ENCODE measurements around the gene TRAPPC8.
"Not testable (repeated sequence)": the region's sequence is repeated elsewhere in the genome, so short reads cannot be mapped to it uniquely, and the experiment has no call there.

The TRAPPC8 gene

DNA sequence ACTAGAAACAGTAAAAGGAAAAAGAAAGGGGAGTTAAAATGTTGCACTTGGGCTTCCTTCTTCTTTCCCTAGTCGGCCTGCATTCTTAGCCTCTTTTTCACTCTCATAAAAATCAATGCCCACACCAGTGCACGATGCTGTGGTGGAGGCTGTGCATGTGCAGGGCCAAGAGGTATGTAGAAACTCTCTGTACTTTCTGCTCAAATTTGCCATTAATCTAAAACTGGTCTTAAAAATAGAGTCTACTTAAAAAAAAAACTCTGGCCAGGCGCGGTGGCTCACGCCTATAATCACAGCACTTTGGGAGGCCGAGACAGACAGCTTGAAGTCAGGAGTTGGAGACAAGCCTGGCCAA, 11.1 kb downstream of the TRAPPC8 start:
- H2AFZ ChIP-seq (ENCODE audit: insufficient read depth, low read length, poor library complexity) = no peak overlapping the region
- H3K4me1 ChIP-seq (ENCODE audit: control insufficient read depth in 1 of 2, insufficient read depth in 2 of 2, low read length in 2 of 2) = no peaks in the 10 kb centered on the region
- H4K12ac ChIP-seq (ENCODE audit: low read depth, low read length) = no peak overlapping the region
- no peak overlapping the region for H2BK12ac ChIP-seq (ENCODE audit: low read length)
- no peaks in the 10 kb centered on the region for H3K79me1 ChIP-seq (ENCODE audit: low read length)
- H3K4ac ChIP-seq (ENCODE audit: low read depth, low read length) = no peak overlapping the region
- no peak overlapping the region for H3K4me3 ChIP-seq (ENCODE audit: low read depth, low read length)
- WGBS (ENCODE audit: extremely low coverage, insufficient coverage, insufficient read length) = no CpG with 5 or more reads among the region's 6 CpGs
- H2BK120ac ChIP-seq (ENCODE audit: insufficient read depth, low read length, poor library complexity) = no peak overlapping the region
- no peak overlapping the region for H2BK5ac ChIP-seq (ENCODE audit: low read depth, low read length, poor library complexity)
- H3K36me3 ChIP-seq (ENCODE audit: control insufficient read depth in 1 of 2, insufficient read depth in 2 of 2, low read length in 2 of 2) = peaks cover 14 to 15% of the 10 kb centered on the region in 2 experiments
- no peak overlapping the region for H3K23ac ChIP-seq (ENCODE audit: low read length)
- DNase-seq = no peak
- H2AK5ac ChIP-seq (ENCODE audit: low read length) = no peak overlapping the region
- no peak overlapping the region for H3K27ac ChIP-seq (ENCODE audit: low read depth, low read length)
- no peaks in the 10 kb centered on the region for H3K79me2 ChIP-seq (ENCODE audit: control insufficient read depth, insufficient read depth, low read length, poor library complexity)
- H3K9me3 ChIP-seq (ENCODE audit: insufficient read depth, low read depth, low read length) = no peaks in the 10 kb centered on the region
- no peak overlapping the region for H4K91ac ChIP-seq (ENCODE audit: low read depth, low read length)
- H3K9ac ChIP-seq (ENCODE audit: low read length) = no peak overlapping the region
- H4K8ac ChIP-seq (ENCODE audit: low read depth, low read length) = no peak overlapping the region
- H3K4me2 ChIP-seq (ENCODE audit: low read length) = no peak overlapping the region
- no peak overlapping the region for H3K14ac ChIP-seq (ENCODE audit: low read length)
- no peaks in the 10 kb centered on the region for H3K27me3 ChIP-seq (ENCODE audit: insufficient read depth, low read length)
- no peak overlapping the region for H3K18ac ChIP-seq (ENCODE audit: low read length)

DNA sequence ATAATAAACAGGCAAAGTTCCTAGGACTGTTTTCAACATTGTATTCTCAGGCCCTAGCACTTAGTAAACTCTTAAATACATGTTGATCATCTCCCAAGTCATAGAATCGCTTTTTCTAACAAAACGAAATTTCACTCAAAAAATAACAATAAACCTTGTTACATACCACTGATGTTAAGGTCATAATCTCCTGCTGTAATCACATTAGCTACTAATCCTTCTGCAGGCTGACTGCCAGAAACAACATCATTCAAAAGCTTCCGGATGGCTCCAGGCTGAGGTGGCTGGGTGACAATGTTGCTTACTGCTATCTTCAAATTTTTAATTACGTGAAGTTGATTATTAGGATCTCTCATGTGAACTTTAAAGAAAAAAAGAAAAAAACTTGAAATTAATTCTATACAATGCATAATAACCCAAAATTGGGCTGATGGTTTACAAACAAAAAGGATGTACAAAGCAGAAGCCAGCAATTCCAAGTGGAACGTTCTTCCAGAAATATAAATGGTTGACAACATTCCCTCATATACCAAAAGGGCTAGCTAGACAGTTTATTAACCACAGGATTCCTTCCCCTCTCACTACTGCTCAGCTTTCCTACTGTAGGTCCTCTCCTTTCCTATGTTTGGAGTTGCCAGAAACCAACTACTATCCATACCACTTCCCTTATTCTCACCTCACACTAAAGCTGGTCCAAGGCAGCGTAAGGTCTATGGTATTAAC, 11.6 kb downstream of the TRAPPC8 start:
- no peak overlapping the region for H3K14ac ChIP-seq (ENCODE audit: low read length)
- WGBS (ENCODE audit: extremely low coverage, insufficient coverage, insufficient read length) = 100% methylated on average over 2 of the region's 6 CpGs
- H3K79me2 ChIP-seq (ENCODE audit: control insufficient read depth, insufficient read depth, low read length, poor library complexity) = no peaks in the 10 kb centered on the region
- H2BK12ac ChIP-seq (ENCODE audit: low read length) = no peak overlapping the region
- H3K36me3 ChIP-seq (ENCODE audit: control insufficient read depth in 1 of 2, insufficient read depth in 2 of 2, low read length in 2 of 2) = peaks cover 16 to 17% of the 10 kb centered on the region in 2 experiments
- no peak overlapping the region for H2BK120ac ChIP-seq (ENCODE audit: insufficient read depth, low read length, poor library complexity)
- H3K9me3 ChIP-seq (ENCODE audit: insufficient read depth, low read depth, low read length) = no peaks in the 10 kb centered on the region
- H2AFZ ChIP-seq (ENCODE audit: insufficient read depth, low read length, poor library complexity) = no peak overlapping the region
- no peak overlapping the region for H4K91ac ChIP-seq (ENCODE audit: low read depth, low read length)
- H3K79me1 ChIP-seq (ENCODE audit: low read length) = no peaks in the 10 kb centered on the region
- no peak overlapping the region for H3K9ac ChIP-seq (ENCODE audit: low read length)
- no peak overlapping the region for H3K4me3 ChIP-seq (ENCODE audit: low read depth, low read length)
- H4K8ac ChIP-seq (ENCODE audit: low read depth, low read length) = no peak overlapping the region
- H3K4me2 ChIP-seq (ENCODE audit: low read length) = no peak overlapping the region
- H3K27me3 ChIP-seq (ENCODE audit: insufficient read depth, low read length) = no peaks in the 10 kb centered on the region
- H3K4ac ChIP-seq (ENCODE audit: low read depth, low read length) = no peak overlapping the region
- H3K23ac ChIP-seq (ENCODE audit: low read length) = no peak overlapping the region
- H4K12ac ChIP-seq (ENCODE audit: low read depth, low read length) = no peak overlapping the region
- no peaks in the 10 kb centered on the region for H3K4me1 ChIP-seq (ENCODE audit: control insufficient read depth in 1 of 2, insufficient read depth in 2 of 2, low read length in 2 of 2)
- H2BK5ac ChIP-seq (ENCODE audit: low read depth, low read length, poor library complexity) = no peak overlapping the region
- no peak overlapping the region for H3K18ac ChIP-seq (ENCODE audit: low read length)
- H2AK5ac ChIP-seq (ENCODE audit: low read length) = no peak overlapping the region
- H3K27ac ChIP-seq (ENCODE audit: low read depth, low read length) = no peak overlapping the region
- DNase-seq = no peak

DNA sequence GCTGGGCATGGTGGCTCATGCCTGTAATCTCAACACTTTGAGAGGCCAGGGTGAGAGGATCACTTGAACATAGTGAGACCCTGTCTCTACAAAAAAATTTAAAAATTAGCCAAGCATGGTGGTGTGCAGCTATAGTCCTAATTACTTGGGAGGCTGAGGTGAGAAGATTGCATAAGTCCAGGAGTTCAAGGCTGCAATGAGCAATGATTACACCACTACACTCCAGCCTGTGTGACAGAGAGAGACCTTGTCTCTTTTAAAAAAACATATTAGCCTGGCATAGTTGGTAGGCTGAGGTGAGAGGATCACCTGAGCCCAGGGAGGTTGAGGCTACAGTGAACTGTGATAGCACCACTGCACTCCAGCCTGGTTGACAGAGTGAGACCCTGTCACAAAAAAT, 13.7 kb downstream of the TRAPPC8 start:
- no peak overlapping the region for H3K27ac ChIP-seq (ENCODE audit: low read depth, low read length)
- H2AK5ac ChIP-seq (ENCODE audit: low read length) = no peak overlapping the region
- H2BK12ac ChIP-seq (ENCODE audit: low read length) = no peak overlapping the region
- H3K4me1 ChIP-seq (ENCODE audit: control insufficient read depth in 1 of 2, insufficient read depth in 2 of 2, low read length in 2 of 2) = no peaks in the 10 kb centered on the region
- no peak overlapping the region for H3K23ac ChIP-seq (ENCODE audit: low read length)
- H3K4ac ChIP-seq (ENCODE audit: low read depth, low read length) = no peak overlapping the region
- H2BK120ac ChIP-seq (ENCODE audit: insufficient read depth, low read length, poor library complexity) = no peak overlapping the region
- no peak overlapping the region for H4K8ac ChIP-seq (ENCODE audit: low read depth, low read length)
- H3K79me1 ChIP-seq (ENCODE audit: low read length) = no peaks in the 10 kb centered on the region
- peaks cover 14% of the 10 kb centered on the region in 2 experiments for H3K36me3 ChIP-seq (ENCODE audit: control insufficient read depth in 1 of 2, insufficient read depth in 2 of 2, low read length in 2 of 2)
- H3K79me2 ChIP-seq (ENCODE audit: control insufficient read depth, insufficient read depth, low read length, poor library complexity) = no peaks in the 10 kb centered on the region
- no peaks in the 10 kb centered on the region for H3K9me3 ChIP-seq (ENCODE audit: insufficient read depth, low read depth, low read length)
- no peak overlapping the region for H3K4me2 ChIP-seq (ENCODE audit: low read length)
- no peak overlapping the region for H3K18ac ChIP-seq (ENCODE audit: low read length)
- no peak overlapping the region for H4K91ac ChIP-seq (ENCODE audit: low read depth, low read length)
- no peak overlapping the region for H4K12ac ChIP-seq (ENCODE audit: low read depth, low read length)
- H2BK5ac ChIP-seq (ENCODE audit: low read depth, low read length, poor library complexity) = no peak overlapping the region
- DNase-seq = peak; percentile 2 to 7
- no peak overlapping the region for H3K14ac ChIP-seq (ENCODE audit: low read length)
- H3K9ac ChIP-seq (ENCODE audit: low read length) = no peak overlapping the region
- H2AFZ ChIP-seq (ENCODE audit: insufficient read depth, low read length, poor library complexity) = no peak overlapping the region
- H3K27me3 ChIP-seq (ENCODE audit: insufficient read depth, low read length) = no peaks in the 10 kb centered on the region
- H3K4me3 ChIP-seq (ENCODE audit: low read depth, low read length) = no peak overlapping the region

DNA sequence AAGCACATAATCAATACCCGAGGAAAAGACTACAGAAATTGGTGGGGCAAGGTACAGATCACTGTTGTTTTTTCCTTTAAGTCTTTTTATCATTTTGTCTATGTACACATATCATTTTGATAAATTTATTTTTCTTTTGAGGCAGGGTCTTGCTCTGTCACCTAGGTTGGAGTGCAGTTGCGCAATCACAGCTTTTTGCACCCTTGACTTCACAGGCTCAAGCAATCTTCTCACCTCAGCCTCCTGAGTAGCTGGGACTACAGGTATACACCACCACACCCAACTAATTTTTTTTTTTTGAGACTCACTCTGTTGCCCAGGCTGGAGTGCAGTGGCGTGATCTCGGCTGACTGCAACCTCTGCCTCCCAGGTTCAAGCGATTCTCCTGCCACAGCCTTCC, 15.9 kb downstream of the TRAPPC8 start:
- H4K12ac ChIP-seq (ENCODE audit: low read depth, low read length); H2BK12ac ChIP-seq (ENCODE audit: low read length); H3K79me1 ChIP-seq (ENCODE audit: low read length); H3K9me3 ChIP-seq (ENCODE audit: insufficient read depth, low read depth, low read length); H2AK5ac ChIP-seq (ENCODE audit: low read length); H3K27me3 ChIP-seq (ENCODE audit: insufficient read depth, low read length); H4K91ac ChIP-seq (ENCODE audit: low read depth, low read length); H3K18ac ChIP-seq (ENCODE audit: low read length); H3K27ac ChIP-seq (ENCODE audit: low read depth, low read length); H3K4me3 ChIP-seq (ENCODE audit: low read depth, low read length); DNase-seq; H4K8ac ChIP-seq (ENCODE audit: low read depth, low read length); H2BK120ac ChIP-seq (ENCODE audit: insufficient read depth, low read length, poor library complexity); H2BK5ac ChIP-seq (ENCODE audit: low read depth, low read length, poor library complexity); H3K23ac ChIP-seq (ENCODE audit: low read length); H3K4ac ChIP-seq (ENCODE audit: low read depth, low read length); H3K79me2 ChIP-seq (ENCODE audit: control insufficient read depth, insufficient read depth, low read length, poor library complexity); H3K4me1 ChIP-seq (ENCODE audit: control insufficient read depth in 1 of 2, insufficient read depth in 2 of 2, low read length in 2 of 2); H3K14ac ChIP-seq (ENCODE audit: low read length); H3K4me2 ChIP-seq (ENCODE audit: low read length); H2AFZ ChIP-seq (ENCODE audit: insufficient read depth, low read length, poor library complexity); H3K9ac ChIP-seq (ENCODE audit: low read length): not testable (repeated sequence)
- peaks cover 15 to 19% of the 10 kb centered on the region in 2 experiments for H3K36me3 ChIP-seq (ENCODE audit: control insufficient read depth in 1 of 2, insufficient read depth in 2 of 2, low read length in 2 of 2)
- no CpG with 5 or more reads among the region's 5 CpGs for WGBS (ENCODE audit: extremely low coverage, insufficient coverage, insufficient read length)
